HepG2 (cell line): ENCODE results near the gene RABGGTA. TPM values are rescaled to one million over a fixed set of nuclear protein-coding genes. Genes with fewer than 3 reads are reported as not detected.

ENCODE experiments used
- ATAC-seq: fragments of 200-7000 bp; cut with Tn5 transposase; 3 replicates; pipeline ENCODE4 v1.9.1; 2020; ENCODE audit warnings: mild to moderate bottlenecking, moderate library complexity
- BruUV-seq: library from RNA; stranded (reverse); fragments of 400-500 nt; replicated peaks from 2 replicates; lab custom pipeline; 2021; lab: Mats Ljungman, UMichigan
- CTCF ChIA-PET: fragments of 300-600 bp; formaldehyde crosslinking; extraction: SDS; loops from one replicate; lab custom pipeline; 2021; ENCODE audit warnings: low total read pairs, inconsistent platforms, low intra/inter-chr PET ratio; lab: Yijun Ruan, JAX
- POLR2A ChIA-PET: fragments of 350-600 bp; sonication (Branson Sonifier 250); formaldehyde crosslinking; loops from one replicate; lab custom pipeline; 2020; ENCODE audit warnings: antibody characterized with exemption, inconsistent platforms; lab: Yijun Ruan, JAX
- DNase-seq: peaks from one replicate; pipeline ENCODE4 v3.0.0-alpha.2; 2015; ENCODE audit warnings: low spot score
- FAIRE-seq: peaks from 3 replicates; lab custom pipeline; 2011; peaks lifted over from hg19 to GRCh38; lab: Jason Lieb, UNC
- H2AFZ ChIP-seq: one replicate; pipeline ENCODE4 v1.6.1; 2011; ENCODE audit warnings: low read length, inconsistent platforms
- H3K27ac ChIP-seq: fragments of 300-600 bp; 3 replicates; pipeline ENCODE4 v1.8.0; 2011; ENCODE audit warnings: mixed run types, mild to moderate bottlenecking, mixed read lengths, low read length, inconsistent platforms; ENCODE audit not compliant: insufficient read depth; ENCODE audit errors: extremely low read length
- H3K27me3 ChIP-seq, 2 experiments: fragments of 200-600 bp in 1 of 2; 2 replicates in 1 of 2; 3 replicates in 1 of 2; pipeline versions ENCODE4 v1.6.0 to v1.8.0; 2011; ENCODE audit warnings: low read length in 2 of 2, mild to moderate bottlenecking in 2 of 2, moderate library complexity in 2 of 2, inconsistent platforms in 1 of 2; ENCODE audit not compliant: insufficient read depth in 2 of 2, control insufficient read depth in 1 of 2
- H3K36me3 ChIP-seq, 2 experiments: fragments of 200-600 bp in 1 of 2; replicated peaks in 1 of 2; 2 replicates in 1 of 2; 3 replicates in 1 of 2; pipeline versions ENCODE4 v1.5.1 to v1.8.0; 2011; ENCODE audit warnings: low read length in 2 of 2, inconsistent platforms in 1 of 2; ENCODE audit not compliant: insufficient read depth in 2 of 2, control insufficient read depth in 1 of 2
- H3K4me1 ChIP-seq: 2 replicates; pipeline ENCODE4 v1.5.1; 2012; ENCODE audit warnings: low read length, inconsistent platforms; ENCODE audit not compliant: insufficient read depth
- H3K4me2 ChIP-seq: 2 replicates; pipeline ENCODE4 v1.6.0; 2011; ENCODE audit warnings: low read depth, low read length, inconsistent platforms
- H3K4me3 ChIP-seq, 3 experiments: fragments of 200-600 bp in 1 of 3; sonication (generic), shearing (Covaris generic) in 1 of 3; replicated peaks in 1 of 3; 2 replicates each; pipeline ENCODE4 v1.5.1; 2011 to 2016; ENCODE audit warnings: low read length in 3 of 3, inconsistent platforms in 2 of 3, low read depth in 2 of 3, mild to moderate bottlenecking in 2 of 3, control low read depth in 1 of 3, mixed read lengths in 1 of 3; ENCODE audit not compliant: insufficient read depth in 1 of 3
- H3K79me2 ChIP-seq: one replicate; pipeline ENCODE4 v1.6.1; 2011; ENCODE audit warnings: low read length, inconsistent platforms; ENCODE audit not compliant: insufficient read depth
- H3K9ac ChIP-seq: 2 replicates; pipeline ENCODE4 v1.6.0; 2011; ENCODE audit warnings: mild to moderate bottlenecking, low read depth, low read length, inconsistent platforms; ENCODE audit not compliant: insufficient read depth
- H3K9me3 ChIP-seq: 2 replicates; pipeline ENCODE4 v1.5.1; 2012; ENCODE audit warnings: mild to moderate bottlenecking, low read length
- H4K20me1 ChIP-seq: 2 replicates; pipeline ENCODE4 v1.6.0; 2011; ENCODE audit warnings: inconsistent platforms, mild to moderate bottlenecking, low read length, moderate library complexity; ENCODE audit not compliant: insufficient read depth
- CEBPZ ChIP-seq: IDR thresholded peaks from 2 replicates; pipeline ENCODE4 v1.6.1; 2012; ENCODE audit warnings: low read length, improper control_type of control experiment
- HMGXB4 ChIP-seq, 2 experiments: sonication (generic) in 1 of 2; formaldehyde crosslinking in 1 of 2; IDR thresholded peaks; 2 replicates each; pipeline versions ENCODE4 v1.4.0 to v1.6.1; 2018 to 2020; ENCODE audit warnings: missing genetic modification reagents in 2 of 2, borderline replicate concordance in 1 of 2, low read depth in 1 of 2, mild to moderate bottlenecking in 1 of 2, missing biosample characterization in 1 of 2
- SALL2 ChIP-seq: sonication (generic); formaldehyde crosslinking; IDR thresholded peaks from 2 replicates; pipeline ENCODE4 v1.8.1; 2023; ENCODE audit warnings: mild to moderate bottlenecking, missing genetic modification reagents, inconsistent platforms
- ZBTB4 ChIP-seq: sonication (generic); formaldehyde crosslinking; IDR thresholded peaks from 2 replicates; pipeline ENCODE4 v1.4.0; 2020; ENCODE audit warnings: missing genetic modification reagents, mild to moderate bottlenecking, borderline replicate concordance
- WGBS: methylation state at CpG from one replicate; pipeline ENCODE4 v1.1.6; 2017; ENCODE audit warnings: low lambda C conversion rate; 5-methylcytosine and 5-hydroxymethylcytosine counted together
- in situ Hi-C: cut with HindIII; loops from 2 replicates; pipeline ENCODE4 v1.10.0; 2017; ENCODE audit warnings: low pct_unique_long_range_greater_than_20kb; ENCODE audit not compliant: extremely low pct_ligation_motif_present
- intact Hi-C: fragments of 100-400 bp; cut with micrococcal nuclease; formaldehyde crosslinking; loops from one replicate; pipeline ENCODE4 v1.10.0; 2022; ENCODE audit not compliant: unreplicated experiment
- polyA plus RNA-seq, 8 experiments: library from polyadenylated mRNA; depleted of rRNA in 3 of 8; stranded (reverse) in 7 of 8; unstranded in 1 of 8; fragments of >200 nt; fragmentation: Illumina TruSeq in 4 of 8; extraction: Trizol in 4 of 8; gene quantifications; 2 replicates each; pipeline versions ENCODE4 v1.2.1 to v1.2.3, GENCODE V29; 2011 to 2016; ENCODE audit warnings: low read depth in 4 of 8, missing spikeins in 1 of 8, mixed read lengths in 1 of 8; ENCODE audit not compliant: insufficient read depth in 1 of 8
- total RNA-seq, 5 experiments: library from RNA; depleted of rRNA; stranded (reverse); fragments of >200 nt; fragmentation: Illumina TruSeq; extraction: Trizol; gene quantifications; 2 replicates each; pipeline ENCODE4 v1.2.3, GENCODE V29; 2016; ENCODE audit warnings: low read depth in 1 of 5

Gene RABGGTA
- total and polyA plus RNA-seq, 2 of the 13 experiments (the other 11 are each of a cell fraction or from before 2014, with no cell fraction given) = 57.9 to 90.8 TPM

GRCh38 chr14:24270537-24271133 is 762 bp downstream of the RABGGTA start (continued):
- peak; percentile 43; the same call in 1 of the 2 replicates for TF ChIP-seq ZBTB4 (CRISPR knock-in tag)

- ATAC-seq (no peak), FAIRE-seq (no peak), DNase-seq (no peak)
- H3K4me1 ChIP-seq = peaks cover 22% of the 10 kb centered on the region
- 97% methylated on average over 12 of the region's 14 CpGs for WGBS
- H4K20me1 ChIP-seq = no peaks in the 10 kb centered on the region
- POLR2A ChIA-PET = interaction anchor here (1.0 to 16.5 kb wide), 22 partner anchors 10 to 175 kb away, joined by 3 to 435 read pairs (median 24); partner anchors contain the start of genes CBLN3, CHMP4A, CIDEB and DCAF11
- in situ Hi-C loops = no loop called here
- H3K27ac ChIP-seq = no peak overlapping the region
- H3K4me2 ChIP-seq = peak overlapping the region; percentile 97
- intact Hi-C loops = loop anchor here (2.0 kb wide), 1 partner anchor 53 kb away; the partner anchor contains the start of gene MDP1
- BruUV-seq = TSS peak; percentile 71
- no peaks in the 10 kb centered on the region; a peak in 1 of 5 replicates for H3K27me3 ChIP-seq
- H3K4me3 ChIP-seq = peak overlapping the region in 1 of 3 experiments; percentile 96; a peak in 1 of 6 replicates
- CTCF ChIA-PET = interaction anchor here (2.8 kb wide), 1 partner anchor 27 kb away, joined by 33 read pairs; the partner anchor contains the start of gene TINF2
- H3K36me3 ChIP-seq = peaks cover 19 to 35% of the 10 kb centered on the region in 2 experiments; a peak in 4 of 5 replicates
- no peaks in the 10 kb centered on the region for H3K9me3 ChIP-seq
- no peak overlapping the region for H2AFZ ChIP-seq
- H3K9ac ChIP-seq = no peak overlapping the region
- peaks cover 4% of the 10 kb centered on the region for H3K79me2 ChIP-seq
- TF ChIP-seq CEBPZ (no peak), SALL2 (CRISPR knock-in tag) (no peak), HMGXB4 (CRISPR knock-in tag; IDR thresholded peaks at IDR 0.05; ENCODE audit: borderline replicate concordance in 1 of 2, low read depth in 1 of 2) (no peak)
Measured at GRCh38 chr14:24269910-24270536, 1.4 kb downstream of the RABGGTA start.
